ENCODE measurements around the gene PLAU.

GRCh38 chr10:73877533-73878160 lies 33.3 kb upstream of the PLAU start:
- TF ChIP-seq CTCF (IDR thresholded peaks at IDR 0.05 in 2 of 3, conservative IDR thresholded peaks at IDR 0.05 in 1 of 3; ENCODE audit: control insufficient read depth in 2 of 3, extremely low read depth in 1 of 3, insufficient read depth in 1 of 3, low read depth in 3 of 3, low read length in 3 of 3) (no peak), ZBED1 (IDR thresholded peaks at IDR 0.05; ENCODE audit: borderline replicate concordance) (no peak), EP300 (IDR thresholded peaks at IDR 0.05; ENCODE audit: borderline replicate concordance in 1 of 2, control insufficient read depth in 1 of 2, low read depth in 2 of 2, low read length in 2 of 2) (no peak), MAX (IDR thresholded peaks at IDR 0.05; ENCODE audit: low read depth, low read length) (no peak)

Measured in GM12878 (cell line).